GM18511 (cell line): Measurements from ENCODE around the gene HMGXB3.

Source experiments
- ATAC-seq: cut with Tn5 transposase; IDR thresholded peaks from one replicate; pipeline ENCODE4 v1.9.1; 2021; ENCODE audit warnings: mild to moderate bottlenecking, moderate library complexity; ENCODE audit not compliant: unreplicated experiment

The HMGXB3 gene

DNA sequence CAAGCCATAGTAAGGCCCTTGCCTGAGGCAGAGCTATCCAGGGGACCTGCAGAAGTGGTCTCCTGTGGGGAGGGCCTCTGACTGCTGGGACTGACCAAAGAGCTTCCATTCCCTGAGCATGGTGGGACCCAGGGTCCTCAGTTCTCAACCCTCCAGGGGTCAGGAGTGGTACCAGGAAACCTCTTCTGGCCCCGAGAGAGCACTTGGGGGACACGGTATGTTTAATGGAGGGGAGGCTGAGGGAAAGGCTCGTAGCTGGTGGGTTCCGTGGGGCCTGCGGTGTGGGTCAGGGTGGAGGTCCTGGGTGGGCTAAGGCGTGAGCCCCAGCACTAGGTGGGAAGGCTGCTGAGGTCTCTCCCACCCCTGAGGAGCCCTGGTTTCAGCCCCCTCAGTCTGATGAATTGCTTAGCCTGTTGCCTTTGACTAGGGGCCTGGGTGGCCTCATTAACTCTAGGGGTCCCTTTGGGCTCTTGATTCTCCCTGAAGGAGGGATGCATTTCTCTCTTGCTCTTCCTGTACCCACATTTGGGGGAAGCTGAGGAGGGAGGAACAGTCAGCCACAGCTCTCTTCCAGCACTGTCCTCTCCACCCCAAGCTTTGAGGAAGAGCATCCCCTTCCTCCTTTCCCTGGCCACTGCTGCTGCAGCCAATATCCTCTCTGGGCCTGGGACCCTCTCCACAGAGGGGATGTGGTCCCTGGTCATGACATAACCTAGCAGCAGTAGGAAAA lies 51.9 kb downstream of the HMGXB3 start:
- no peak for ATAC-seq

DNA sequence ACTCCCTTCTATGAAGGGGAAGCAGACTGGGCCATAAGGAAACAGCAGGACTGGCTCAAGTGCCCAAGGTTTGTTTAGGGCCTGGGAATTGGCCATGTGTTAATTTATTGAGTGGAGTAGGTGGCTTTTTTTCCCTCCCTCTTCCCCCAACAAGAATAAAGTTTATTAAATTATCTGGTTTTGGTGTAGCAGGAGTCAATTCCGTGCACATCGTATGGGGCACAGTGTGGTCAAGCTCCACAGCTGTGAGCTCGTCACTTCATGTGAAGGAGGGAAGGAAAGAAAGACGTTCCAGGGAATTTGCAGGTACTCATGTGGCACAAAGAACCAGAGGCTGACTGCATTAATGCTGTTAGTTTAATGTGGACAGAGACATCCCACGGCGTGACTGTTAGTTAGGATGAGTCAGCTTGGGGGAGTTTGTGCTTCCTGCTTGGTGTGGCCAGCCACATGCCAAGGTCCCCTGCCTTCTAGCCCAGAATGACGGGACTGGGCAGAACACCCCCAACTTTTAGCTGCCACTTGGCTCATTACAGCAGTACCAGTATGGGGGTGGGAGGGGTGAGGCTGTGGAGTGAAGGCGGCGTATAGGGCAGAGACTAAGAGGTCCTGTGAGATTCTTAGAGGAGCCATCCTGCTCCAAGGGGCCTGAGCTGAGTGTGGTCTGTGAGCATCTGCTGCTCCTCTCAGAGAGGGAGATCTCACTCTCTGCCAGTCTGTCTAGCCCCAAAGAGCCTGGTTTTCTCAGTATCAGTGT lies 52.6 kb downstream of the HMGXB3 start:
- ATAC-seq, result no peak

DNA sequence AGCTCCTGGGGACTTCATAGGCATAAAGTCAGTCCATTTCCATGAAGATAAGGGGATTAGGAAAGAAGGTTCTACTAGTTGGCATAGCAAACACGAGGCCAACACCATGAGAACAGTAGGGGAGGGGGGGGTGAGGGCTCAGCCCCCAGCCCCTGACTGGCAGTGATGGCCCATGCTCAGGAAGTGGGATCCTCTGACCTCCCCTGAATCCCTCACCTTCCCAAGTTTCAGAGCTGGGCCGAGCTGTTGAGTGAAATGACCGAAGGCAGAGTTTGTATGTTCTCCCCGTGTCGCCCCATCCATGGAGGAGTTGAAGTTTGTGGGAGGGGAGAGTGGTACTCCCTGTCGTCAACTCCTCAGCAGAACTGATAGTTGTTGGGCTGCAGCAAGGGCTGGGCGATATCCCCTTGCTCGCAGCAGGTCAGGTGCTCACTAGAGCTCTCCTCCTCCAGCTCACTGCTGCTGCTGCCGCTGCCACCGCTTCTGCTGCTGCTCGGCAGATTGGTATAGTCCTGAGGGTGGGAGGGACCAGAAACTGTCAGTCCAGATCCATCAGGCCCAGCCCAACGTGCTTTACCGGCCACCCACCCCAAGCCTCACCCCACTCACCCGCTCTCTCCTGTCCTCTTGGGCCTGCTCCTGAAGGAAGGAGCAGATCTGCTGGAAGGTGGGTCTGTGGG lies 53.3 kb downstream of the HMGXB3 start:
- ATAC-seq, result no peak

DNA sequence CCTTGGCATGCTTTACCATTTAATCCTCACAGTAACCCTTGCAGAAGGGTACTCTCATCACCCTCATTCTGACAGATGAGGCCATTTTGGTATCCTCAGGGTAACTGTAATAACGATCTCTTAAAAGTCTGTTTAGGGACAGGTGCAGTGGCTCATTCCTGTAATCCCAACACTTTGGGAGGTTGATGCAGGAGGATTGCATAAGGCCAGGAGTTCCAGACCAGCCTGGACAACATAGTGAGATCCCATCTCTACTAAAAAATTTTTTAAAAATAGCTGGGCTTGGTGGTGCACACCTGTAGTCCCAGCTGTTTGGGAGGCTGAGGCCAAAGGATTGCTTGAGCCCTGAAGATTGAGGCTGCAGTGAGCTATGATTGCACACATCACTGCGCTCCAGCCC lies 54.0 kb downstream of the HMGXB3 start:
- ATAC-seq, result no peak

DNA sequence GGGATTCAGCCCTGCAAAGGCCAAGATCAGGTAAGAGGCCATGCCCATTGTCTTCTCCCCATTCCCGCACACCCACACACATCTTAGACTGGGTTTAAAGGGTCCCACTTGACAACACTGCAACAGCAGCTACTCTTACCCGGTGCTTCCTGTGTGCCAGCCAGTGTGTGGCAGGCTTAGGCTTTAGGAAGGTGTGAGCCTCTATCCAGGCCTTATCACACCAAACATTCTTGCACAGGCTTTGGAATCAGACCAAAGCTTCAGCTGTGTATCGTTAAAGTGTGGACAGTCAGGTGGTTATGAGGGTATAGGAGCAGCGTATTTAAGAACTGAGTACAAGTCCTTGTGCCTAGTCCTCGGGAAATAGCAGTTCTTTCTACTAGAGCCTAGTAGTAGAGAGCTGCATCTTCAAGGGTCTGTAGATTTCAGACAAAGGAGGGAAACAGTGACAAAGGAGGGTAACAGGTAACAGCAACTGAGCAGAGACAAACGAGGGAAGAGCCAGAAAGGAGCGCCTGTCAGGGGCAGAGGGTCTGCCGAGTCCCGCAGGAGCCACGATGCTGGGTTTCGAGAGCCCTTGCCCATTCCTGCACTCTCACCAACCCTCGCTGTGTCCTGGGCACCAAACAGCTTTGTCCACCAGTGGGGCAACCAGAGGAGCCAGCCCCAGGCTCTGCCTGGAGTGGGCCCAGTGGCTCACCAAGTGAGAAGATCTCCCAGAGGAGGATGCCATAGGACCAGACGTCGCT lies 55.0 kb downstream of the HMGXB3 start:
- ATAC-seq, result no peak

DNA sequence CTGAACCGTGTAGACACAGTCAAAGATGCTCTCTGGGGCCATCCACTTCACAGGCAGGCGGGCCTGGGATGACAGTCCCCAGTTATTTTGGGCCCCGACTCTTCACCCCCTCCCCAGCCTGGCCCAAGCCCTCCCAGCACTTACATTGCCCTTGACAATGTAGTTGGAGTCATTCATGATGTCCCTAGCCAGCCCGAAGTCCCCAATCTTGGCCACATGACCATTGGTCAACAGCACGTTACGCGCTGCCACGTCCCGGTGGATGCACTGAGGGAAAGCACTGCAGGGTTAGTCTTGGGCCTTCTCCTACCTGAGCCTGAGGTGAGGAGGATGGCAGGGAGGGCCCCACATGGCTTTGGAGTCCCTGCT lies 55.5 kb downstream of the HMGXB3 start:
- no peak for ATAC-seq

DNA sequence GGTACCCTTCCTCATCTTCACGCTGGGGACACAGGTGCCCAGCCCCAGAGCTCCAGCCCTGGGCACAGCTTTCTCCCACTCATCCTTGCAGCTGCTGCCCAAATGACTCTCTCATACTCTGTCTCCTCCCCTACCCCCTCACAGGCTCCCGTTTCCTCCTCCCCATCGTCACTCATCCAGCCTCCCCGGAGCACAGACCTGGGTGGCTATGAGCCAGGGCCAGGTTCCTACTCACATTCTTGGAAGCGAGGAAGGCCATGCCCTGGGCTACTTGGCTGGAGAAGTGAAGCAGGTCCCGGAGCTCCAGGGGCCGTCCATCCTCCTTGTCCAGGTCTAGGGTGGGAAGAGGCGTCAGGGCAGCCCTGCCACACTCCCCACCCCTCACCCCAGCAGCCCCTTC lies 56.5 kb downstream of the HMGXB3 start:
- no peak for ATAC-seq

DNA sequence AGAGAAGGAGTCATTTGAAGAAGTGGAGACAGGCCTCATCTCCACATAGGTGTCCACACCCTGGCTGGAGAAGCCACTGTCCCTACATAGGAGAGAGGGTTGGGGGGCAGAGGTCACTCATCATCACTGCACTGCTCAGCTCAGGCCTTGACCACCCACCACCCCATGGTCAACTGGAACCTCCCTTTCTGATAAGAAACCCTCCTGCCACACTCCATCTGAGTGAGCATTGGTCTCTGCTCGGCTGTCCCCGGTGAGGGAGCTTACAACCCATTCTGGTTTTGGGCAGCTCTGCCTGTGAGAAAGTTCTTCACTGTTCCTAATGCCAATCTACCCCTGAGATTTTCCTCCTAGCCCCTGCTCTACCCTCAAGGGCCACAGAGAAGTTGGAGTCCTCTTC lies 57.0 kb downstream of the HMGXB3 start:
- ATAC-seq, result no peak

DNA sequence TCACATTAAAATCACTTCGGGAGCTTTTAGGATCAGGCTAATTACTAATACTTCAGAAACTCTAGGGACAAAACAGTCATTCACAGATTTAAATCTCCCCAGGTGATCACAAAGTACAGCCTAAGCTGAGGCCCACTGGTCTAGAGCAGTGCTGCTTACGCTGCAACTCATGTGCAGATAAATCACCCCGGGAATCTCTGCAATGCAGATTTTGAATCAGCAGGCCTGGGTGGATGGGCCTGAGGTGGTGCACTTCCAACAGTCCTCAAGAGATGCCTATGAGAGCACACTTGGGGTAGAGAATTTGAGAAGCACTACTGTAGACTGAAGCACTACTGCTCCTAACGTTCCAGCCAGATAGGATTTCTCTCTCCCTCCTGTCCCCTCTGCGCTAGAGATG lies 57.5 kb downstream of the HMGXB3 start:
- no peak for ATAC-seq

DNA sequence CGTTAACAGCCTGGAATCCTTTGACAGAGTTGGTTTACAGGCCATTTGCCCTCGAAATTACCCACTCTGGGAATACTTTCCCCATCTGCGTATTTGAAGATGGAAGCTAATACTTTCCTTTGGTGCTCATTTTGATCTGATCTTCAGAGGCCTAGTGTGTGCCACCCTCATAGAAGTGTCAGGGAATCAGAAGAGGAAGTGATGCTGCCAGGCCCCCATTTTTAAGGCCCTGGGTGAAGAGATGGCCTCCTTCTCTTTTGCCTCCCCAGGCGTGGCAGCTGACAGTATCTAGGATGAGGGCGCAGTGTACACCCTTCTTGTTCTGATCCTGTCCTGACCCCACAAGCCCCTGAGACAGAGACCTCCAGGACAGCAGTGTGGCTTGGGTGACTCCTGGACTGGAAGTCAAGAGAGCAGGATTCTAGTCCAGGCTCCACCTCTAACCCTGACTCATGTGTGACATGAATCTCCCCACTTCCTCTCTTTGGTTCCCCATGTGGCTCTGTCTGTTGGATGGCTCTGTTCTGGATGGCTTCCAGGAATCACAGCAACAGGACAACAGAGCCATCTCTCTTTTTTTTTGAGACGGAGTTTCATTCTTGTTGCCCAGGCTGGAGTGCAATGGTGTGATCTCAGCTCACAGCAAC lies 58.1 kb downstream of the HMGXB3 start:
- ATAC-seq, result no peak

DNA sequence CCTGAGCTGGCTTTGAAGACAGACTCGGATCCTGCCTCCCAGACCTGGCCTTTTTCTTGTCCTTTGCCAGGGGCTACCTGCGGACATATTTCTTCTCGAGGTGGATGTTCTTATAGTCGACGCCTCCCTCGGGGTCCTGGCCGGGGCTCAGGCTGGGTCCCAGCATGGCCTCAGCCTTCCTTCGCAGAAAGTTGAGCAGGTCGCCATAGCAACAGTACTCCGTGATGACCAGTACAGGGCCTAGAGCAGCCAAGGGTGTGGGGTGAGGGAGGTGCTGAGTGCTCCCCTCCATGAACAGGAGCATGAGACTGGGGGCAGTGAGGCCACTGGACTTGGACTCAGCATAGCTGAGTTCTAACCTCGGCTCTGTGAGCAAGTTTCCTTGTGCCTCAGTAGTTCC lies 59.1 kb downstream of the HMGXB3 start:
- no peak for ATAC-seq

DNA sequence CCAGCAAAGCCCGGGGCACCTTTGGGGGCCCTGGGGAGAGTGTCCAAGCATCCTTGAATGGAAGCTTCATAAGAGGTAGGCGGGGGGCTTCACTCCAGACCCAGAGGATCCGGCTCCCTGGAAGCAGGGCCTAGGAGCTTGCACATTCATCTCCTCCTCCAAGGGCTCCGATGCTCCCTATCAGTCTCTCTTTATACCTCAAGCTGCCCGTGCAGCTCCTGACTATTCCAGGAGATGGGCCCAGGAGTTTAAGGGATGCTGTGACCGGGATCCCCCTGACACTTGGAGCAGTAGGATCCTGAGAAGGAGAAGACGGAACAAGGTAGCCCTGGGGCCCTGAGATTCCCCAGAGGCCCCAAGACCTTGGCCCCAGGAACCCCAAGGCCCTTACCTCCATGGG lies 59.9 kb downstream of the HMGXB3 start:
- no peak for ATAC-seq

DNA sequence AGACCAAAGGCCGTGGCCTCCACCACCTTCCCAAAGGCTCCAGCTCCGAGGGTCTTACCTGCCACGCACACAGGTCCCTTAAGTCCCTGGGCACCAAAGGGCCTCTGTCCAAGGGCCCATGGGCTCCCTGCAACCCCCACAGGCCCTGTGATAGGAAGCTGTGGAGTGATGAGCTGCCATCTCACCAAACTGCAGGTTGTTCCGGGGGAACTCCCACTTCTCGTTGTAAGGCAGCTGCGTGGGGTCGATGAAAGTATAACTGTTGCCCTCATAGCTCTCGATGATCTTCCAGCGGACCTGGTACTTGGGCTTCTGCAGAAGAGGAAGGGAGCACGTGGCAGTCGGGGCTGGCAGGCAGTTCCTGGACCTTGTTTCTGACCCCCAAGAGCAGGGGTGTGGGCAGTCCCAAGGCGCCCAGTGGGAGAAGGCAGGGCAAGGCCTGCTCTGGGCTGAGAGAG lies 61.0 kb downstream of the HMGXB3 start:
- no peak for ATAC-seq

DNA sequence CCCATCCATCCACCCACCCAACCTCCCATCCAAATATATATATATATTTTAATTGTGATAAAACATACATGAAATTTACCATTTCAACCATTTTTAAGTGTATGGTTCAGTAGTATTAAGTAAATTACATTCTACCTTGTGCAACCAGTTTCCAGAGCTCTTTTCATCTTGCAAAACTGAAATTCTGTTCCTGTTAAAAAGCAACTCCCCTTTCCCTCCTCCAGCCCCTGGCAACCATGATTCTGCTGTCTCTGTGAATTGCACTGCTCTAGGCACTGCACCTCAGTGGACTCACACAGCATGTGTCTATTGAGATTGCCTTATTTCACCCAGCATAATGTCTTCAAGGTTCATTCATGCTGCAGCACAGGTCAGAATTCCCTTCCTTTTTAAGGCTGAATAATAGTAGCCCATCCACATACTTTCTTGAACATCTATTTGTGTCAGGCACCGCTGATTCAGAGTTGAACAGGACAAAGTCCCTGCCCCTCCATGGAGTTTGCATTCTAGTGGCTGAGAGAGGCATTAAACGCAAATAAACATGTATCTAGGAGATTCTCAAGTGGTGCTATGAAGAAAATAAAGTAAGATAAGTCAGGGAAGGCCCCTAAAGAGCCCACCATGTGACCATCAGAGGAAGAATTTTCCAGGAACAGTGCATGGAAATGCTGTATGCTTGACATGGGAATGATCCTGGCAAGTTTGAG lies 61.8 kb downstream of the HMGXB3 start:
- no peak for ATAC-seq

DNA sequence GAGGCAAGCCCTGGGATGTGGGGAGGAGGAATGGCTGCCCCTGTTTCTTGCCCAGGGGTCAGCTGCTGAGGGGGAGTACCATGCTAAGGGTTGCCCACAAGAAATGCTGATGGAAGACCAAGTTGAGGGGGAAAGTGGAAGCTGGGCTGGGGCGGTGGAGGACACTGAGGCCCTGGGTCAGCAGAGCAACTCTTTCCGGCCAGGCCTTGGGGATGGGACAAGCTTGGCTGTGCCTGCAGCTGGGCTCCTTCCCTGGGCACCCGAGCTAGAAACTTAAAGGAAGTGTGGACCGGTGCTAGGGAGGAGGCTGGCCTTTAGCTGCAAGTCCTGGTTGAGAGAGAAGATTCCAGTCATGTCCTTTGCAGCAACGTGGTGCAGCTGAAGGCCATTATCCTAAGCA lies 63.1 kb downstream of the HMGXB3 start:
- ATAC-seq, result no peak

DNA sequence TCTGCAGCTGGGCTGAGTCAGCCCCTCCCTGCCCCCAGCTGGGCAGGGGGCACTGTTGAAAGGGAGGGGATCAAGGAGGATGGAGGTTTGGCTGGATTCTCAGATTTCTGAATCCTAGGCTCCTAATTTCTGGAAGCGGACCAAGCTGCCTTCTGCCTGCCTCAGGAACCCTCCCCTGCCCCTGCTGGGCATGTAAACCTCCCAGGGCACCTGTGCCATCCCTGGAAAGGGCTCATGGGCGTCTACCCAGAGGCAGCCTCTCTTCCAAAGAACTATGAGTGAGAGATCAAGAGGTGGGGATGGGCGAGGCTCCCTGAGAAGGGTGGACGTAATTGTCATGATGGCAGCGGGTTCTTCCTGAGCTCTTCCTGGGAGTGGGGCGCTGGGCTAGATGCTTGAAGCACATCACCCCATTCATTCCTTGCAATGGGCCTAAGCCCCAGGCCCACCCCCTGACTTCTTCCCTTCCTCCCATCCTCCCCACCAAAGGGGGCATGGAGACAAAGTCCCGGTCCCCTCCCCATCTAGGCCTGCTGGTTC lies 64.2 kb downstream of the HMGXB3 start:
- ATAC-seq, result no peak

DNA sequence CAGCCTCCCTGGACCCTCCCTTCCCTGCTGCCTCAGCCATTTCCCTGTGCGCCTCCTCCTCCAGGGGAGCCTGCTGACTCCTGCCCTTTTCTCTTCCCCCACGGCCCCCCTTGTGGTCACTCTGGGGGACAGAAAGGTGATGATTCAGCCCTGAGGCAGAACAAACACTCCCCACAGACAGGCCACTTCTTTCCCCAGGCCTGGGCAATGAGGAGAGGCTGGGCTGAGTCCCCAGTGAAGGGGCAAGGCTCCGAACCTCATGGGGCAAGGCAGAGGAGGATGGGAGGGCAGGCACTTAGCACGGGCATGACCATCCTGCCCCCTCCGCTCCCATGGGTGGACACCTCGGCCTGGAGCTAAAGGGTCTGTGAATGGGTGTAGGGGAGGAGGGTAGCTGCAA lies 64.8 kb downstream of the HMGXB3 start:
- no peak for ATAC-seq

DNA sequence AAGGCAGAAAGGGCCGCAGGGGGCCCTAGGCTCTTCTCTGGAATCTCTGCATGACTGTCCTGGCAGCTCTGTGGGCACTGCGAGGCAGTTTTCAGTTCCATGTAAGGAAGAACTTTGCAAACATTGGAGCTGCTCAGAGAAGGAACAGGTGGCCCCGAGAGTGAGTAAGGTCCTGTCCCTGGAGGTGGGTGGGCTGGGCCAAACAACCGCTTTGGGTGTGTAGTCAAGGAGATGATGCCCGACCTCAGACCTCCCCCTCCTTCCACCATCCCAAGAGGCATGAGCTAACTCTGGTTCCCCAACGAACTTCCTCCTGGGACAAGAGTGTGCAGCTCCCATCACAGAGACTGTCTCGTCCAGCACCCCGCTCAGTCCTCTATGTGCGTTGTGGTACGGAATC lies 65.3 kb downstream of the HMGXB3 start:
- no peak for ATAC-seq

DNA sequence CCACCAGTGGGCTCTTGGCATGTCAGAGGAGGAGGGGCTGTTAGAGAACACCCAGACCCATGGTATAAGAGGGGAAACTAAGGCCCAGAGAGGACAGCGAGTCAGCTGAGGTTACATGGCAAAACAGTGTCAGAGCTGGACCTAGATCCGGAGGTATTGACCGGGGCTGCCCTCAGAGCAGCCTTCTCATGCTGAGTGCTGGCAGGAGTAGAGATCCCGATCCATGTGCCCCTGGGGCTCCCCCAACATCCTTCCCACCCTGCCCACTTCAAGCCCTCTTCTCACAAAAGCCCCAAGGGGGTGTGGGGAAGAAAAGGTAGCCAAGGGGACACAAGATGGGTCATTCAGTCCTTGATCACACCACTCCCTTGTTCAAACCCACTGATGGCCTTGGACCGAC lies 65.9 kb downstream of the HMGXB3 start:
- ATAC-seq, result no peak

DNA sequence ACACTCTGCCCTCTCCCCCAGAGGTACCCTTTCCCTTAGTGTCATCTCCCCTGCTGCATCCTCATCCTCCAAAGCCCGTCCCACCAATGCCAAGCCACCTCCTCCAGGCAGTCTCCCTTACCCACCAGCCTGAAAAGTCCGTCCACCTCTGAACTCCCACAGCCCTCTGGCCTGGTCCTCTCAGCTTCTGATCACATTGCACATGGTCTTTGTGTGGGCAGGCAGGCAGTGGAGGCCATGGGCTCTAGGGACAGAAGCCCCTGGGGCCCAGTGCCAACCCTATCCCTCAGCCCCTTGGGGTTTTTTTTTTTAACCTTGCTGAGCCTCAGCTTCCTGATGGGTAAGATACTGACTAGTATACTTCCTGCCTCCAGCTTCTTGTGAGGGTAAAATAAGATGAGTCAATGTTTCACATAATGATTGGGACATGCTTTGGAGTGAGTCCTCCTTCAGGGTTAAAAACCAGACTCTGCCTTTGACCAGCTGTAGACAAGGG lies 66.4 kb downstream of the HMGXB3 start:
- ATAC-seq, result peak; percentile 69
